ENCODE measurements around the gene MAX. TPM values are rescaled to one million over a fixed set of nuclear protein-coding genes. Genes with fewer than 3 reads are reported as not detected.

Gene MAX, protein sequence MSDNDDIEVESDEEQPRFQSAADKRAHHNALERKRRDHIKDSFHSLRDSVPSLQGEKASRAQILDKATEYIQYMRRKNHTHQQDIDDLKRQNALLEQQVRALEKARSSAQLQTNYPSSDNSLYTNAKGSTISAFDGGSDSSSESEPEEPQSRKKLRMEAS
- 47.1 and 50.4 TPM in 2 replicates for total RNA-seq (2014; rRNA removed; shearing (Covaris generic))

DNA sequence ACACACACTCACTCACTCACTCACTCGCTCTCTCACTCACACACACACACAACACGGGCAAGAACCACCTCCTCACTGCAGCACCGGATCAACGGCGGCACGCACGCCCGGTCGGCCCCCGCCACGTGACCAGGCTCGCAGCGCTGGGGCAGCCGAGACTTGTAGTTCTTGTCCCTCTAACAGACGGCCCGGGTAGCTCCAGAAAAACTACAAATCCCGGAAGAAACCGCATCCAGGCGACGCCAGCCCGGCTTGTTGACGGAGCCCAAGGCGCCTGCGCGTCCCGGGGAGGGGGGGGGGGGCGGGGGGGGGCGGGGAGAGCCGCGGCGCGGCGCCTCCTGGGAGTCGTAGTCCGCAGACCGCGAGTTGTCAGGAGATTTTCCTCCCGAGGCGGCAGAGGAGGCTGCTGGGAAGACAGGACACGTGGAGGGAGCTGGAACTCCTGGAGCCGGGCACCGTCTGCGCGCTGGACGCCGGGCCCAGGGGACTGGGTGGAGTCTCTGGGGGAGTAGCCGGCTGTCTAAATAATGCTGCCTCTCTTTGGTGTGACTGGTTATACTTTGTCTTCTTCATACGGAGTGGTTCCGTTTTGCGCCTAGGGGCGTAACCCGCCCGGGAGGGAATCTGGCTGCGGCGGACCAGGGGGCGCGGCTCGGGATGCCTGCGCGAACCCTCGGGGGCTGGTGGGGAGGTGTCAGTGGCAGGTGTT lies at the start of gene MAX:
MAX (minus strand) TSS at position 77 of the 709 bp plus-strand sequence. CDS start 178 bp downstream, outside the sequence.
- peak; percentile 98 for DNase-seq (ENCODE audit: low read depth)

DNA sequence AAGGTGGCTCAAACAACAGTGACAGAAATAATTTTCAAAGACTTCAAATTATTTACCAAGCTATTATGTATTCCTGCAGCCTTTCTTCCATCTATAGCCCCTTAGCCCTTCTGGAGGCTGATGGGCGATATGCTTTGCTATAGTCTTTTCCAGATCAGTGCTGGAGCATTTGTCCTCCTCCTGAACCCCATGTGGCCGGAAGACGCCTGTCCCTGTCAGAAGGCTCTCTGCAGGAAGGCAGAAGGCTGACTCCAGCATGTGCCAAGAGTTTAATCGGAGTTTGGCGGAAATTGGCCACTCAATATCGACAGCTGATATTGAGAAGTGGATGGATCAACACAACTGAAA lies 49.3 kb upstream of the MAX start:
- DNase-seq (ENCODE audit: low read depth): no peak

DNA sequence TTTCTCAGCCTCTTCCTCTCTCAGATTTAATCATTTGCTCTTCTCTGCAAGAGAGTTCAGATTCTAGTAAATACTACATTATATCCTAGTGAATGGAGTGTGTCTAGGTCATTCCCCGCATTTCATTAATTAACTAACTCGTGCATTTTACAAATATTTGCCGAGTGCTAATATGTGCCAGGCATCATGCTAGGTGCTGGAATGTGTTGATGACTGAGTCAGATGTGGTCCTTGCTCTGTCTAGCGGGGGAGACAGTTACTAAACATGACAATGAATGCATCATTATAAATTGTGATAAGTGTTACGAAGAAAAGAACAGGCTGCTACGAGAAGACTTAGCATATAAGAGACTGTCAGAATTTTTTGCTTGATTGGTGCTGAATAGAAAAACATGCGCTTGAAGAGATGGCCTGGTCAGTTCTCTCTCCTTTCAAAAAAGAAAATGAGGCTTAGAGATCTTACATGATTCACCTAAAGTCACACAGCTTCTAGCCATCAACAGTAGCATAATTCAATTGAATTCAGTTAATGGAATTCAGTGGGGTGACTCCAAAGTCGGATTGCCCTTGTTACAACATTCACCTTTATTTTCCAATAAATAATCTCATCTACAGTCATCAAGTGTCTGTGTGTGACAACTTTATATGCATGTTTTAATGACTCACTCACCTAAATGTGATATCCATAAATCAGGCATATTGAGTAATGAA lies 48.7 kb upstream of the MAX start:
- DNase-seq (ENCODE audit: low read depth): no peak

DNA sequence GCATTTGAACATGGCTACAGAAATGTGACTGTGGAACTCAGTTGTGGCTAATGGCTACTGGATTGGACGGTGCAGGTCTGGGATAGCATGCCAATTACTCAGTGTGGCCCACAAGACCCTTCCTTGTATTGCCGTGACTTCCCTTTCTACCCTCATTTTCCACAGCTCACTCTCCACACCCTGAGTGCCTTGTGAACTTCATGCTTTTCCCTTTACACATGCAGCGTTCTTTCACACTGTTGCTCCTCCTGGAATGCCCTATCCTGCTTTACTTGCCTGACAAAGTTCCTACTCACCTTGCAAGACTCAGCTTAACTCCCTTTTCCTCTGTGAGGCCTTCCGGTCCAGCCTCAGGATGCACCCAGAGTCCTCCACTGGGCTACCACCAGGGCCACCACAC lies 46.8 kb upstream of the MAX start:
- no peak for DNase-seq (ENCODE audit: low read depth)

DNA sequence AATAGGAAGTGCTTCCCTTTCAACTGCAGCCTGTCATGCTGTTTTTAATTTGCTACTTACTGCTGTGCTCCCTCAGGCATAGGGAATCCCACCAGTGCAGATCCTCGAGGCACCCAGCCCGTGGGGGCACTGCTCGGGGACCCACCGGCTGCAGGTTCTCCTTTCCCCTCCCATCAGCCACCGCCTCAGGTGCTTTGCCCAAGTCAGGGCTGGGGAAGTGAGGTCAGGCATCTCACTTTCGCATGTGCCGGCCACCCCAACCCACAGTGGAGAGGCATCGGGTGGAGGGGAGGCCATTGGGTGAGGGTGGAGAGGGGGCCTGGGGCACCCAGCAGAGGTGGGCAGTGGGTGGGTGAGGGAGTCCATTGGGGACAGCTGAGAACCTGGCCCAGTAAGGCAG lies 41.9 kb upstream of the MAX start:
- no peak for DNase-seq (ENCODE audit: low read depth)

DNA sequence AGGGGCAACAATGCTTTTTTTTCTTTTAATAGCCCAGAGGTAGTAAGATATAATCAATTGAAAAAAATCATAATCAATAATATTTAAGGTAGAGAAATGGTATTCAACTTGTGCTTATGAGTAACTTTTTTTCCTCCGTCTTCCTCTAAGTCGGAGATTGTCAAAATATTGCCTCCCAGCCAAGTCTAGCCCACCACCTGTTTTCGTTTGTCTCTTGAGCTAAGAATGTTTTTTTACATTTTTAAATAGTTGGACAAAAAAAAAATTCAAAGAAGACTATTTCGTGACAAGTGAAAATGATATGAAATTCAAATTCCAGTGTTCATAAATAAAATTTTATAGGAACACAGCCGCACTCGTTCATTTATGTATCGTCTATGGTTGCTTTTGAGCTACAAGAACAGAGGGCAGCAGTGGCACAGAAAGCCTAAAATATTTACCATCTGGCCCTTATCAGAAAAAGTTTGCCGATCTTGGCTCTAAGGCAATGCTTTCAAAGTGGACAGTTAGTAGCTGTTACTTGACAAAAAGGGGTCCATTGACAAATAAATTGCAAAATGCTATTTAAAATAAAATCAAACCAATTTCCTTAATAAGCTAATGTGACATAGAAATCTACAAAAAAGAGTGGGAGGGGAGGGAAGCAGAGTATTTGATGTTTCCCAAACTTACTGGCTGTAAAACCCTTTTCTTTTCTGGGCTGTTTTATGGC lies 40.8 kb upstream of the MAX start:
- no peak for DNase-seq (ENCODE audit: low read depth)

DNA sequence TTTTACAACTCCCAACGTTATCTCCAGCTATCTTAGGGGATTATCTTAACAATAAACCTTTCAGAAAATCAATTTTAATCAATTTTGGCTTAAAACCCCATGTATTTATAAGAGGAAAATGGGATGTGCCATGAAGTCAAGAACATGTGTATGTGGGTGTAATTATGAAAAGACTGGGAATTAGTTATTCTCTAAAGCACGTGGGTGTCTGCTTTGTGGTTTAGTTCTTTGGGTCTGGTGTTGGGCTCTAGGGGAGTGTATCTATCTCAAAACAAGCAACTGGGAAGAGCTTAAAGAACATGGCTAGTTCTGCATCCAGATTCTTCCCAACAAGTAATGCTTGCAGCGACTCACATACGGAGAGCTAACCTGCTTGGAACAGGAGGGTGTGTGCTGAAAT lies 40.1 kb upstream of the MAX start:
- no peak for DNase-seq (ENCODE audit: low read depth)

DNA sequence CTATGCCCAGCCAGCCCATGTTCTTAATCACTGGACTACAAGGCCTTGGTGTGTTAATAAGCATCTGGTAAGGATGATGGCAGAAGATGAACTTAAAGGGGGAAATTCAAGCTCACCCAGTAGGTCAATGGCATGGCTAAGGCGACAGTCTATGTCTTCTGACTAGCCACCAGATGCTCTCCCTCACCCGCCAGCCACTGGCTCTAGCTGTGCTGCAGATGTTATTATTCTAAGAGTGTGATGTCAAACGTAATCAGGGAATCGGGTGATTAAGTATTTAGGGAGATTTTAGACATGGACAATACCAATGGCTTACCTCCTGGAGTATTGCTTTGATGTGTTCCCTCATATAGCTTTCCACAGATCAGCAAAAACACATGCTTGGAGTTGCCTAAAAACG lies 39.2 kb upstream of the MAX start:
- DNase-seq (ENCODE audit: low read depth): no peak

DNA sequence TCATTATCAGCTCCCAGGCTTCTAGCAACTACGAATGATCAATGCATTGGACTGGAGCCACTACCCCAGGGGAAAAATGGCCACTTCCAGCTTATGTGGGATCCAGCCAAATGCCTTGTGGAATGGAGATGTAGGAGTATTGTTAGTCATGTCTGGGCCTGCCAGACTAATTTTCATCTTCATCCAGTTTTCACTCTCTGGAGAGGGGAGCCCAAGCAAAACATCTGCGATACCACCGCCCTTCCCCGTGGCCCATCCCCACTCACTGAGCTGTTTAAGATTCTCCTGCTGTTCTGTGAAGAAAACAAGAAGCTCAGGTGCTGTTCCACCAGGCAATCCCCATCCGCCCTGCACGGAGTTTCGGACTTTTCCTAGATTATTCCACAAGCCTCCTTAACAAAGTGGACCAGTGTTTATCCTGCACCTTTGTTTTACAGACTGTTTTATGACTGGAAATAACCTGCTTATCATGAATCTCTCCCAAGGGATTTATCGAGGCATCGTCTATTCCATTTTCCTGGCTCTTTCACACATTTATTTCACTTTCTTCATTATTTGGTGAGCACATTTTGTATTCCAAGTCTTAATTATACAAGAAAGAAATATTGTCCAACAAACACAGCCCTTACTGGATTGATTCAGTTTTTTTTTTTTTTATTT lies 35.5 kb upstream of the MAX start:
- peak; percentile 10 for DNase-seq (ENCODE audit: low read depth)

DNA sequence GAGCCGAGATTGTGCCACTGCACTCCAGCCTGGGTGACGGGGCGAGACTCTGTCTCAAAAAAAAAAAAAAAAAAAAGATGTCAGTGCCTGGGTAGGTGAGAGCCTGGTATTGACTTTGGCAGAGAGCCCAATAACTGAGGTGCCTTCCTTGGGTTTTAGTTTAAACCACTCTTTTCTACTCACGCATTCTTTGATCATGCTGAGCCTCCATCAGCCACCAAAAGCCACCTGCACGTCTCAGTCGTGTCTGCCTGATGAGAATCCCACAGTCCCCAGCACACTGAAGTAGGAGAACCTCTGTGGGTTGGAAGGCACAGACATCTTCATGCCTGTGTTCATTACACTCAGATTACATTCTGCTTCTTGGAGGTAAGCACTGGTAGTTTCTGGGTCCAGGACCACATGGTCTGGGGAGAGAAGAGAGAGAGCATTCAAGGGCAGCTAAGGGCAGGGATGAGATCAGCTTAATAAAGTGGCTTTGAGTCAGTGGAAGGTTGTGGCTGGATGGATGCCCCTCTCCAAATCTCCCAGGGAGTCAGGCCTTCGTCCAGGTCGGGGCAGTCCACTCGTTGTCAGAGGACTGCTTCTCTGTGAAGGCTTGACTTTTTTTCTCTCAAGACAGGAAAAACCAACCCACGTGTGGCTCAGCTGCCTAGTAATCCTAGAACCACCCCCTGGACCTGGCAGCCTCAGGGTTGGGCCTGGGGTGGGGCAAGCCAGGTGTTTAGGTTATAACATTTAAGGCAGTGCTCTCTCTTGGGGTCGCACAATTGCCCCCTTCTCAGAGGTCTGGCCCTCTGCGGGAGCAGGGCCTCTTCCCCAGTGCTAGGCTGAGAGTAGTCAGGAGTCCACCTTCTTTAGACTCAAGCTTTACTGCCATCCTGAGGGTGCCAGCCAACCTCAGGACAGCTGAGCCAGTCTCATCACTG lies 32.6 kb upstream of the MAX start:
- peak; percentile 51 for DNase-seq (ENCODE audit: low read depth)

DNA sequence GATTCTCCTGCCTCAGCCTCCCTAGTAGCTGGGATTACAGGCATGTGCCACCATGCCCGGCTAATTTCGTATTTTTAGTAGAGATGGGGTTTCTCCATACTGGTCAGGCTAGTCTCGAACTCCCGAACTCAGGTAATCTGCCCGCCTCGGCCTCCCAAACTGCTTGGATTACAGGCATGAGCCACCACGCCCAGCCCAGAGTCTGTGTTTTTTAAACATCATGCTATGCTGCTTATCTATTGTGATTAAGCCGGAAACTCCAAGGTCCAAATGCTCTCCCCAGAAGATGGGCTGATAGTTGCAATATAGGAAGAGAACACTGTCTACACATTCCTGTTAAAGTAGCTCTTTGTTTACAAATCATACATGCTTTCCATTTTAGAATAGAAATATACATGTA lies 30.5 kb upstream of the MAX start:
- DNase-seq (ENCODE audit: low read depth): no peak

DNA sequence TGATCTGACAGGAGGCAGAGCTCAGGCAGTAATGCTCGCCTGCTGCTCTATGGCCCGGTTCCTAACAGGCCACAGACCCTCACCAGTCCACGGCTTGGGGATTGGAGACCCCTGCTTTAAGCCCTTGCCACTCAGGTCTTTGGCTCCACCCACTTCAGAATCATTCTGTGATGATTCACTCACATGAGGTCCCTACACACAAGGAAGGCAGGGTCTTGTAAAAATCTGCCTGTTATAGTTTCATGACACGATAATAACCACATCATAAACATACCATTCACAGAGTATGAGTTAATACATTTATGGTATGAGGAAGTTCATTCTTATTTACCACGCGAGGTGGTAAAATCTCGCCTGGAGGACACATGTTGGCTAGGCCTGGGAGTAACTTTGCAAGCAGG lies 29.0 kb upstream of the MAX start:
- peak; percentile 78 for DNase-seq (ENCODE audit: low read depth)

DNA sequence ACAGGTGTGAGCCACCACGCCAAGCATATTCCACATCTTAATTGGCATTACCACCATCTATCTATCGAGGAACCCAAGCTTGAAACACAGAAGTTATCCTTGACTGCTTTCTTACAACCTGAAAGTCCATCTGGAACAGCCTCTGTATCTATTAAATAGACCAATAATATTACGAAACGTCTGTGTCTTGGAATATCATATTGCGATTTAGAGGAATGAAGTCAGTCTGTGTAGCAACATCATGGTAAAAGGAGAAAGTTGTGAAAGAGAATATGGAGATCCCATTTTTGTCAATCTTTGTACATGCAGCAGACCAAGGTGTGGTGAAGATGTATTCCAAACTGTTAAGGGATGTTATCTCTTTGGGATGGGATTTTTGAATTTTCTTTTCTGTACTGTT lies 25.8 kb upstream of the MAX start:
- no peak for DNase-seq (ENCODE audit: low read depth)

DNA sequence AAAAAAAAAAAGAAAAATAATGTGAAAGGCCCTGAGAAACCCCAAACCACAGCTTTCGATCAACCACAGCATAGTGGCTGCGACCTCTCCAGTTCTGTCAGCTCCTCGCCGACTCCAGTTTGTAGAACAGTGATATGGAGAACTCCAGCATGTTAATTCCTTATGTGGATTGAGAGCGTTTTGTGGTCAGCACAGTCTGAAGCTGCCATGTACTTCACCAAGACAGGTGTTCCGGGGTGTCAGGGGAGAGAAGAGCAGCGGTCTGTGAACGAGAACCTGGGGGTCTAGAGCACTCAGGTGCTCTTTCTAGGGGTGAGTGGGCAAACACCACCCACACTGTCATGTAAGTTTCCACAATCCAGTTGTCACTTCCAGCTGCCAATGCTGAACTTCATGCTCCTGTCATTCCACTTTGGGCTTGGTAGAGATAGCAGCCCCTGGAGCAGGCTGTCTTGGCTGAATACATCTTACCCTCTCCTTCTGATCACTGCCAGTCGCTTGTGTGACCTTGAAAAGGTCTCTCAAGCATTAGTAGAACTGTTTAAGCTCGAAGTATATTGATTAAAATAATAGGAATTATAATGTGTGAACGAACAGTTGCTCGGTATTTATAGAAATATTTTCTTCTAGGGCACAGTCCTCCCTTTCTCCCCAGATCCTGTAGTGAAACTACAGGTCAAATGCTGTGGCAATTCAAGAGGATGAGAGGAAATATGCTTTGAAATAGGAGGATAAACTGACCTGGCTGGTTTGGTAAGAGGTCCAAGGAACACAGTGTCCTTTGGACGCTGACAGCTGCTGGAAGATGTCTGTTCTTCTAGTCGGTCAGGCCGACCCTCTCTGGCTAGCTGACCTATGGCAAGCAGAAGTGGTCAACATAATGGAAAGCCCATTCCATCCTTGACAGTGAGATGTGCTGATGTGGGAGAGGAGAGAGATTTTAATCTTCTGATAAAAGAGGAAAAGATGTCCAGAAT lies 15.7 kb upstream of the MAX start:
- no peak for DNase-seq (ENCODE audit: low read depth)

DNA sequence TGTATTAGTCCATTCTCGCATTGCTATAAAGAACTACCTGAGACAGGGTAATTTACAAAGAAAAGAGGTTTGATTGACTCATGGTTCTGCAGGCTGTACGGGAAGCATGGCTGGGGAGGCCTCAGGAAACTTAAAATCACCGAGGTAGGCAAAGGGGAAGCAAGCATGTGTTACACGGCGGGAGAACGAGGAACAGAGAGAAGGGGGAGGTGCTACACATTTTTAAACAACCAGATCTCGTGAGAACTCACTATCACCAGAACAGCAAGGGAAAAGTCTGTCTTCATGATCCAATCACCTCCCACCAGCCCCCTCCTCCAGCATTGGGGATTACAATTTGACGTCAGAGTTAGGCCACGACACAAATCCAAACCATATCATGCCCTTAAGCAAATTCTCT lies 13.3 kb upstream of the MAX start:
- DNase-seq (ENCODE audit: low read depth): no peak

DNA sequence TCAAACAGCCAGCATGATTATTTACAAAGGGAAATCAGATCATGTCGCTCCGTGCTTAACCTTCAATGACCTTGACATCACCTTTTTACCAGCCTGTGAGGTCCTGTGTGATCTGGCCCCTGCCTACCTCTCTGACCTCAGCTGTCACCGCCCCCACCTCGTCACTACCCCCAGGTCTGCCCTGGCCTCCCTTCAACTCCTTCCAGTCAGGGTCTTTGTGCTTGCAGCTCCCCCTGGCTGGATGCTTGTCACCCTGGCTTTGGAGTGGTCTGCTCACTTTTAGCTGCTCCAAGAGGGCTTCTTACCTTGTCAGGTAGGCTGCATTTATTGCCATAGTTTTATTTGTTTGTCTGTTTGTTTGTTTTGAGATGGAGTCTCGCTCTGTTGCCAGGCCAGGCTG lies 8.2 kb upstream of the MAX start:
- DNase-seq (ENCODE audit: low read depth): no peak

DNA sequence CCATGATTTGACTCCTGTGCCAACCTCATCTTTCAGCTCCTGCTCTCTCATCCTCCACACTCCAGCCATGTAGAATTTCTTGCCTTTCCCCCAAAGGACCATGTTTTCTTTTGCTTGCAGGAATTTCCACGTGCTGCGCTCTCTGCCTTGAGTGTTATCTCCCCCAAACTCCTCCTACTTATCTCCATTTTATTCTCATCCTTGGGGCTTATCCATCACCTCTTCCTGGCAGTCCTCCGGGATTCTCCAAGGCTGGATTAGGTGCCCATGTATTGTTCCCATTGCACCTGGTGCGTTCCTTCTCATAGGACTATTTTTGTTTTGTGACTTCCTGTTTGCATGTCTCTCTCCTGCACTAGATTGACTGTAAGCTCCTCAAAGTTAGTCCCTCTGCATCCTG lies 7.0 kb upstream of the MAX start:
- no peak for DNase-seq (ENCODE audit: low read depth)

DNA sequence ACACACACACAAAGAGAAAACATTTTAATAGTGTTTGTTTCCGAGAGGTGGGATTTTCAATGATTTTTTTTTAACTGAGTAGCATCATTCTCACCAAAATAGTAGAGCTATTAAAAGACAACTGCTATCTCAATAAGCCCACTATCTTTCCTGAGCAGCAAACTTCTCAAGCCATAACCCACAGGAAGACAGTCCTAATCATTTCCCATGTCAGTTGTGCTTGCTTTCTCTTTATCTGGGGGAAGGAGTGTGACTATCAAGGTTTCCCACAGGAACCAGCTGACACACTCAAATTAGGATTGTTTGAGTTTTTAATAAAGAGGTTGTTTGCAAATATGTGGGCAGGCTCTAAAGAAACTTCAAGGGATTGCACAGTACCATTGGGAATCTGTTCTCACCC lies 4.9 kb upstream of the MAX start:
- DNase-seq (ENCODE audit: low read depth): no peak

DNA sequence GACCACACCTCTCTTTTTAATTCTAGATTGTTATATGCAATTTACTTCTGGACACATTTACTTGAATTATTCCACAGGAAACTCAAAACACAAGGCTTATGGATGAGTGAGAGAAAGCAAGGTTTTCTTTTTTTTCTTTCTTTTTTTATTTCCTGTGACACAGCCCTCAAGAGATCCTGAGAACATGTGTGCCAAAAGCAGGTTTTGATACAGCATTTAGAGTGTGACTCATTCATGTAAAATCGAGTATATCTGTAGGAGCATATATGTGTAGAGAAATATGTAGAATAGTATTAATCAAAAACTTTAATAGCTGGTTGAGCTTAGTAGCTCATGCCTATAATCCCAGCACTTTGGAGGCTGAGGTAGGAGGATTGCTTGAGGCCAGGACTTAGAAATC lies 4.4 kb upstream of the MAX start:
- DNase-seq (ENCODE audit: low read depth): no peak

DNA sequence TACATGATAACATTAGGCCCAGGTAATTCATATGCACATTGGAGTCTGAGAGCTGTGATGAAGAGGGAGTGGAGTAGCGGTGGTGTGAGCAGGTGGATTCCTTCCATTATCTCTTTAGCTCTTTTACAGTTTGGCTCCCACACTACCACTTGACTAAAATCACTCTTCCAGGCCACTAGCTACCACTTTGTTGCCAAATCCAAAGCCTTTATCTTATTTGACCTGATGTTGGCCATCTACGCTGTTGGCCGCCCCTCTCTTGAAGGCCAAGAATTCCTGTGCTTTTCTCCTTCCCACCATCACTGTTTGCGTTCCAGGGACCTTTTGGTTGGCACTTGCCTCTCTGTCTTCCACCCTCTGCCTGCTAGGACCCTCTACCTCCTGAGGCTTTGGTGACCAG lies 4.0 kb upstream of the MAX start:
- DNase-seq (ENCODE audit: low read depth): no peak
